Thyroid gland (tissue), 4 donors: ENCODE measurements around the gene PDE10A.

ENCODE experiments used
- CTCF ChIP-seq, 6 experiments: fragments of 200-600 bp in 3 of 6; fragments of 450-650 bp in 3 of 6; sonication (generic) in 3 of 6; IDR thresholded peaks; one replicate each; pipeline ENCODE4 v1.5.1; 2016 to 2019; ENCODE audit warnings: antibody characterized with exemption in 6 of 6, mild to moderate bottlenecking in 2 of 6, inconsistent platforms in 1 of 6, moderate library complexity in 1 of 6
- POLR2A ChIP-seq, 2 donors: fragments of 450-650 bp; IDR thresholded peaks; one replicate each; pipeline ENCODE4 v1.6.1; 2017; ENCODE audit warnings: antibody characterized with exemption in 2 of 2, mild to moderate bottlenecking in 2 of 2, moderate library complexity in 1 of 2

- TF ChIP-seq CTCF (IDR thresholded peaks at IDR 0.05) (no peak), POLR2A (IDR thresholded peaks at IDR 0.05) (no peak)
Measured at GRCh38 chr6:165664559-165665383, 1.7 kb upstream of the PDE10A start.
